OCI-LY7 (cell line): ENCODE results near the gene TTC9B. TPM values are rescaled to one million over a fixed set of nuclear protein-coding genes. Genes with fewer than 3 reads are reported as not detected.

Source experiments
- BruUV-seq: library from RNA; stranded (reverse); fragments of 400-500 nt; replicated peaks from 2 replicates; lab custom pipeline; 2021; lab: Mats Ljungman, UMichigan
- CTCF ChIA-PET: fragments of 300-600 bp; sonication (Branson Sonifier 250); formaldehyde crosslinking; loops from one replicate; lab custom pipeline; 2022; ENCODE audit warnings: antibody characterized with exemption; ENCODE audit not compliant: unreplicated experiment; lab: Charles Lee
- POLR2A ChIA-PET: fragments of 300-600 bp; sonication (Branson Sonifier 250); formaldehyde crosslinking; loops from one replicate; lab custom pipeline; 2022; ENCODE audit warnings: antibody characterized with exemption; lab: Charles Lee
- DNase-seq: peaks from one replicate; pipeline ENCODE4 v3.0.0-alpha.2; 2015; ENCODE audit warnings: low spot score
- H2AFZ ChIP-seq: fragments of 200-600 bp; sonication (generic), shearing (Covaris generic); 2 replicates; pipeline ENCODE4 v1.6.1; 2014; ENCODE audit warnings: mild to moderate bottlenecking, antibody characterized with exemption, low read length, moderate library complexity
- H3K27ac ChIP-seq: fragments of 200-600 bp; sonication (generic); 2 replicates; pipeline ENCODE4 v1.5.1; 2014; ENCODE audit warnings: mixed run types, low read depth, mild to moderate bottlenecking, moderate library complexity, low read length, inconsistent platforms; ENCODE audit not compliant: poor library complexity, severe bottlenecking
- H3K36me3 ChIP-seq: fragments of 200-600 bp; sonication (generic); 2 replicates; pipeline ENCODE4 v1.6.1; 2014; ENCODE audit warnings: mild to moderate bottlenecking, antibody characterized with exemption, low read length, moderate library complexity, mixed read lengths; ENCODE audit not compliant: insufficient read depth
- H3K4me1 ChIP-seq: fragments of 200-600 bp; sonication (generic); 2 replicates; pipeline ENCODE4 v1.5.1; 2014; ENCODE audit warnings: mild to moderate bottlenecking, low read length; ENCODE audit not compliant: insufficient read depth, poor library complexity, severe bottlenecking
- H3K4me2 ChIP-seq: fragments of 200-600 bp; sonication (generic); 2 replicates; pipeline ENCODE4 v1.6.1; 2014; ENCODE audit warnings: mild to moderate bottlenecking, low read length
- H3K4me3 ChIP-seq: fragments of 200-600 bp; sonication (generic); 2 replicates; pipeline ENCODE4 v1.5.1; 2014; ENCODE audit warnings: mild to moderate bottlenecking, low read depth, low read length; ENCODE audit not compliant: poor library complexity, severe bottlenecking
- H3K79me2 ChIP-seq: fragments of 200-600 bp; sonication (generic); 2 replicates; pipeline ENCODE4 v1.6.1; 2016; ENCODE audit warnings: low read depth, mild to moderate bottlenecking, low read length, moderate library complexity, mixed read lengths; ENCODE audit not compliant: insufficient read depth
- H3K9me2 ChIP-seq: fragments of 200-600 bp; sonication (generic); 2 replicates; pipeline ENCODE4 v1.6.1; 2016; ENCODE audit warnings: mild to moderate bottlenecking, low read length, mixed read lengths; ENCODE audit not compliant: insufficient read depth
- H3K9me3 ChIP-seq: fragments of 200-600 bp; sonication (generic); 2 replicates; pipeline ENCODE4 v1.6.1; 2014; ENCODE audit warnings: mild to moderate bottlenecking, mixed run types, low read length, mixed read lengths
- H4K20me1 ChIP-seq: fragments of 200-600 bp; sonication (generic); 2 replicates; pipeline ENCODE4 v1.6.1; 2014; ENCODE audit warnings: mild to moderate bottlenecking, antibody characterized with exemption, low read length, moderate library complexity, mixed read lengths; ENCODE audit not compliant: insufficient read depth
- EZH2phosphoT487 ChIP-seq: fragments of 200-600 bp; sonication (generic); IDR thresholded peaks from 2 replicates; pipeline ENCODE4 v1.6.1; 2018; ENCODE audit warnings: low read depth, borderline replicate concordance, mild to moderate bottlenecking, mixed run types, antibody characterized with exemption, low read length, moderate library complexity, mixed read lengths
- intact Hi-C: fragments of 100-400 bp; cut with micrococcal nuclease; formaldehyde crosslinking; loops from one replicate; pipeline ENCODE4 v1.10.0; 2022; ENCODE audit not compliant: unreplicated experiment
- total RNA-seq, 2 experiments: library from RNA; depleted of rRNA in 1 of 2; stranded (reverse); fragments of >200 nt in 1 of 2; shearing (Covaris generic) in 1 of 2; gene quantifications; 2 replicates each; pipeline ENCODE4 v1.2.3, GENCODE V29; 2014 to 2022
- TF ChIP-seq, protein P1 (sequence below): fragments of 200-600 bp; sonication (generic); conservative IDR thresholded peaks from 2 replicates; pipeline ENCODE4 v1.5.1; 2014; ENCODE audit warnings: mild to moderate bottlenecking, antibody characterized with exemption, low read length, moderate library complexity, mixed read lengths

Gene TTC9B
- total RNA-seq, 2 experiments from 2014 or later = not detected

DNA sequence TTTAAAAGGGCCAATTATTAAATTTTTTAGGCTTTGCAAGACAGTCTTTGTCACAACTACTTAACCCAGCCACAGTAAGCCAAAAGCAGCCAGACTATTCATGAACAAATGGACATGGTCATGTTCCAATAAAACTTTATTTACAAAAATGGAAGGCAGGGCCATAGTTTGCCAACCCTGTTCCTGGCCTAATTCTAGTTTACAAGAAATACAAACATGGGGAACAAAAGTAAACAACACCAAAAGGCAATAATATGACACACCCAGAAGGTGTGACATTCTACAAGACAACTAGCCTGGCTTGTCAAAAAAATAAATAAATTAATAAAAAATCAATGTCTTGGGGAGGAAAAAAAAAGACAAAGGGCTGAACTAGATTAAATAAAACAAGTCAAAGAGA lies 33.1 kb upstream of the TTC9B start:
- TF ChIP-seq, protein P1, sequence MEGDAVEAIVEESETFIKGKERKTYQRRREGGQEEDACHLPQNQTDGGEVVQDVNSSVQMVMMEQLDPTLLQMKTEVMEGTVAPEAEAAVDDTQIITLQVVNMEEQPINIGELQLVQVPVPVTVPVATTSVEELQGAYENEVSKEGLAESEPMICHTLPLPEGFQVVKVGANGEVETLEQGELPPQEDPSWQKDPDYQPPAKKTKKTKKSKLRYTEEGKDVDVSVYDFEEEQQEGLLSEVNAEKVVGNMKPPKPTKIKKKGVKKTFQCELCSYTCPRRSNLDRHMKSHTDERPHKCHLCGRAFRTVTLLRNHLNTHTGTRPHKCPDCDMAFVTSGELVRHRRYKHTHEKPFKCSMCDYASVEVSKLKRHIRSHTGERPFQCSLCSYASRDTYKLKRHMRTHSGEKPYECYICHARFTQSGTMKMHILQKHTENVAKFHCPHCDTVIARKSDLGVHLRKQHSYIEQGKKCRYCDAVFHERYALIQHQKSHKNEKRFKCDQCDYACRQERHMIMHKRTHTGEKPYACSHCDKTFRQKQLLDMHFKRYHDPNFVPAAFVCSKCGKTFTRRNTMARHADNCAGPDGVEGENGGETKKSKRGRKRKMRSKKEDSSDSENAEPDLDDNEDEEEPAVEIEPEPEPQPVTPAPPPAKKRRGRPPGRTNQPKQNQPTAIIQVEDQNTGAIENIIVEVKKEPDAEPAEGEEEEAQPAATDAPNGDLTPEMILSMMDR = no peak
- TF ChIP-seq EZH2phosphoT487 = no peak
- H3K36me3 ChIP-seq = peaks cover 62% of the 10 kb centered on the region
- CTCF ChIA-PET = no interaction called here

DNA sequence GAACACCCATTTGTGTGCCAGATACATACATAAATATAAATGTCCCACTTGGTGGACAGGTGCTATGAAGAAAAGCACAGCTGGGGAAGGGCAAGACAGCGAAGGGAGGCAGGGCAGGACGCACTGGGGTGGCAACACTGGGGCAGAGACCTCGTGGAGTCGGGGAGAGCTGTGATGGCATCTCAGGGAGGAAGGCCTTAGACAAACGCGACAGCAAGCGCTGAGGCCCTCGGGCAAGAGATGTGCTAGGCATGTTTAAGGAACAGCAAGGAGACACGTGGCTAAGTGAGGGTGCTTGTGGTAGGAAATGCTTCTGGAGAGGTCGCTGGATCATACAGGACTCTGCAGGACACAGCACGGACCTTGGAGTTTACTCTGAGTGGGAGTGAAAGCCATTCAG lies 31.6 kb upstream of the TTC9B start:
- H4K20me1 ChIP-seq = no peaks in the 10 kb centered on the region
- POLR2A ChIA-PET = interaction anchor here (0.7 kb wide), 1 partner anchor 175 kb away, joined by 3 read pairs; no protein-coding TSS in a partner anchor
- DNase-seq = no peak
- no peak overlapping the region for H3K4me3 ChIP-seq
- BruUV-seq = no TSS peak
- no peak overlapping the region for H2AFZ ChIP-seq
- no peaks in the 10 kb centered on the region for H3K9me3 ChIP-seq
- no peak overlapping the region for H3K27ac ChIP-seq
- no peaks in the 10 kb centered on the region for H3K4me1 ChIP-seq
- H3K4me2 ChIP-seq = no peak overlapping the region
- TF ChIP-seq, protein P1 = no peak
- no peak for TF ChIP-seq EZH2phosphoT487
- H3K36me3 ChIP-seq = peaks cover 48% of the 10 kb centered on the region
- H3K79me2 ChIP-seq = no peaks in the 10 kb centered on the region
- intact Hi-C loops = no loop called here
- no peaks in the 10 kb centered on the region for H3K9me2 ChIP-seq
- CTCF ChIA-PET = no interaction called here

More for the DNA sequence above, 33.1 kb upstream of the TTC9B start:
- H3K9me3 ChIP-seq = no peaks in the 10 kb centered on the region
- no peak overlapping the region for H3K4me2 ChIP-seq
- no peak overlapping the region for H3K4me3 ChIP-seq
- BruUV-seq = no TSS peak
- no peaks in the 10 kb centered on the region for H3K79me2 ChIP-seq
- no peak overlapping the region for H2AFZ ChIP-seq
- POLR2A ChIA-PET = no interaction called here
- no peak for DNase-seq
- no peaks in the 10 kb centered on the region for H4K20me1 ChIP-seq
- H3K27ac ChIP-seq = no peak overlapping the region
- intact Hi-C loops = no loop called here
- H3K9me2 ChIP-seq = no peaks in the 10 kb centered on the region
- no peaks in the 10 kb centered on the region for H3K4me1 ChIP-seq

DNA sequence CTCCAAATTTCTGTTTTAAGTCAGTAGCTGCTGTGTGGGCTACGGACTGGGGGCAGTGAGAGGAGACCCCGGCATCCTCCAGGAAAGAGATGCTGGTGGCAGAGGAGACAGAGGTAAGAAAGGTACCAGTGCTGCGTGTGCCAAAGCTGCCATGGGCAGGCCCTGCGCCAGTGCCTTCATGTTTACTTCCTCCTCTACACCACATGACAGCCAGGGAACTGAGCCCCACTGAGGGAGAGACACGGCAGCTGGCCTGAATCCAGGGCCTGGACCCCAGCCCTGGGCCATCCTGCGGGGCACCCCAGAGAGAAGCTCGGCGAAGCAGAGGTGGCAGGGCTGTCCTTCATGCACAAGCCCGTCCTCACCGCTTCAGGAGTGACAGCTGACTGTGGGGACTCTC lies 31.0 kb upstream of the TTC9B start:
- Histone ChIP-seq H3K4me3 (no peak overlapping the region), H3K79me2 (no peaks in the 10 kb centered on the region), H3K9me2 (no peaks in the 10 kb centered on the region), H3K4me1 (no peaks in the 10 kb centered on the region), H3K9me3 (no peaks in the 10 kb centered on the region), H3K36me3 (peaks cover 44% of the 10 kb centered on the region), H3K27ac (no peak overlapping the region), H4K20me1 (no peaks in the 10 kb centered on the region), H3K4me2 (no peak overlapping the region), H2AFZ (no peak overlapping the region)
- TF ChIP-seq EZH2phosphoT487 = no peak
- TF ChIP-seq, protein P1 = no peak
- DNase-seq = no peak
- ChIA-PET CTCF (no interaction called here), POLR2A (no interaction called here)
- BruUV-seq = no TSS peak
- intact Hi-C loops = no loop called here
